Mucosa of descending colon (tissue), 3 donors: ENCODE measurements around the gene BACH2. TPM values are rescaled to one million over a fixed set of nuclear protein-coding genes. Genes with fewer than 3 reads are reported as not detected.
A peak's percentile ranks its signal among the peaks of the same experiment; 100 is the strongest.

ENCODE experiments used
- ATAC-seq: fragments of 200-7000 bp; cut with Tn5 transposase; one replicate; pipeline ENCODE4 v1.9.1; 2020; ENCODE audit warnings: mild to moderate bottlenecking, moderate library complexity
- DNase-seq, 3 donors: peaks; one replicate each; pipeline ENCODE4 v3.0.0-alpha.2; 2020
- H3K36me3 ChIP-seq: fragments of 200-600 bp; one replicate; pipeline ENCODE4 v1.8.0; 2021; ENCODE audit warnings: low read depth, mild to moderate bottlenecking
- H3K4me1 ChIP-seq: fragments of 200-600 bp; one replicate; pipeline ENCODE4 v1.8.0; 2021; ENCODE audit warnings: low read depth, mild to moderate bottlenecking
- H3K4me3 ChIP-seq: fragments of 200-600 bp; one replicate; pipeline ENCODE4 v1.8.0; 2021; ENCODE audit warnings: mild to moderate bottlenecking
- H3K9me3 ChIP-seq: fragments of 200-600 bp; one replicate; pipeline ENCODE4 v1.8.0; 2021; ENCODE audit warnings: mild to moderate bottlenecking
- intact Hi-C, 2 donors: fragments of 100-400 bp; cut with DNase I in 1 of 2; cut with micrococcal nuclease in 1 of 2; formaldehyde crosslinking; loops; one replicate each; pipeline versions ENCODE4 v1.11.0 to v1.11.1; 2022; cut with DNase I, micrococcal nuclease
- total RNA-seq, 3 donors: library from RNA; stranded (reverse); fragmentation: NEBNext Ultra II Directional in 2 of 3; extraction: Animal tissue kit (Norgen Biotek cat#: 25700) in 2 of 3; gene quantifications; one replicate each; pipeline versions ENCODE4 v1.2.1 to v1.2.4, GENCODE V29; 2021 to 2023
- TF ChIP-seq, protein P1 (sequence below): fragments of 200-600 bp; IDR thresholded peaks from one replicate; pipeline ENCODE4 v1.8.0; 2022; ENCODE audit warnings: antibody characterized with exemption, mild to moderate bottlenecking
- donor health status: DM: no; HTN: no; CAD: no; lungs with moderate emphysema.
- donor health status: DM: no; HTN: no; CAD: no.
- donor health status: DM: no; HTN: yes; CAD: no.

BACH2 gene
- total RNA-seq, 3 donors from 2014 or later, result 0.96 to 1.6 (median 1.2) TPM

GRCh38 chr6:90103056-90103800 lies 193.4 kb downstream of the BACH2 start:
- intact Hi-C loops, result no loop called here
- Histone ChIP-seq H3K4me3 (no peak overlapping the region), H3K36me3 (no peaks in the 10 kb centered on the region), H3K4me1 (no peaks in the 10 kb centered on the region), H3K9me3 (no peaks in the 10 kb centered on the region)
- ATAC-seq, result peak; percentile 35
- DNase-seq, result no peak
- TF ChIP-seq, protein P1, sequence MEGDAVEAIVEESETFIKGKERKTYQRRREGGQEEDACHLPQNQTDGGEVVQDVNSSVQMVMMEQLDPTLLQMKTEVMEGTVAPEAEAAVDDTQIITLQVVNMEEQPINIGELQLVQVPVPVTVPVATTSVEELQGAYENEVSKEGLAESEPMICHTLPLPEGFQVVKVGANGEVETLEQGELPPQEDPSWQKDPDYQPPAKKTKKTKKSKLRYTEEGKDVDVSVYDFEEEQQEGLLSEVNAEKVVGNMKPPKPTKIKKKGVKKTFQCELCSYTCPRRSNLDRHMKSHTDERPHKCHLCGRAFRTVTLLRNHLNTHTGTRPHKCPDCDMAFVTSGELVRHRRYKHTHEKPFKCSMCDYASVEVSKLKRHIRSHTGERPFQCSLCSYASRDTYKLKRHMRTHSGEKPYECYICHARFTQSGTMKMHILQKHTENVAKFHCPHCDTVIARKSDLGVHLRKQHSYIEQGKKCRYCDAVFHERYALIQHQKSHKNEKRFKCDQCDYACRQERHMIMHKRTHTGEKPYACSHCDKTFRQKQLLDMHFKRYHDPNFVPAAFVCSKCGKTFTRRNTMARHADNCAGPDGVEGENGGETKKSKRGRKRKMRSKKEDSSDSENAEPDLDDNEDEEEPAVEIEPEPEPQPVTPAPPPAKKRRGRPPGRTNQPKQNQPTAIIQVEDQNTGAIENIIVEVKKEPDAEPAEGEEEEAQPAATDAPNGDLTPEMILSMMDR, result no peak

DNA sequence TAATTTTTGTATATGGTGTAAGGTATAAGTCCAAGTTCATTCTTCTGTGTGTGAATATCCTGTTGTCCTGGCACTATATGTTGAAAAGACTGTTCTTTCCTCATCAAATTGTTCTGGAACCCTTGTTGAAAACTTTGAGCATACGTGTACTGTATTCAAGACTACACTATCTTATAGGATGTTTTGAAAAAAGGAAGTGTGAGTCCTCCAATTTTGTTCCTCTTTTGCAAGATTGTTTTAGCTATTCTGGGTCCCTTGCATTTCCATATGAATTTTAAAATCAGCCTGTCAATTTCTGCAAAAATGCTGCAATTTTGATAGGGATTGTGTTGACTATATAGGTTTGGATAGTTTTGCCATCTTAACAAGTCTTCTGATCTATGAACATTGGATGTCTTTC lies 195.2 kb downstream of the BACH2 start:
- ATAC-seq (no peak), DNase-seq (no peak)
- intact Hi-C loops, result no loop called here
- H3K9me3 ChIP-seq, result no peaks in the 10 kb centered on the region
- H3K36me3 ChIP-seq, result no peaks in the 10 kb centered on the region
- TF ChIP-seq, protein P1, result no peak
- no peak overlapping the region for H3K4me3 ChIP-seq
- peaks cover 2% of the 10 kb centered on the region for H3K4me1 ChIP-seq

DNA sequence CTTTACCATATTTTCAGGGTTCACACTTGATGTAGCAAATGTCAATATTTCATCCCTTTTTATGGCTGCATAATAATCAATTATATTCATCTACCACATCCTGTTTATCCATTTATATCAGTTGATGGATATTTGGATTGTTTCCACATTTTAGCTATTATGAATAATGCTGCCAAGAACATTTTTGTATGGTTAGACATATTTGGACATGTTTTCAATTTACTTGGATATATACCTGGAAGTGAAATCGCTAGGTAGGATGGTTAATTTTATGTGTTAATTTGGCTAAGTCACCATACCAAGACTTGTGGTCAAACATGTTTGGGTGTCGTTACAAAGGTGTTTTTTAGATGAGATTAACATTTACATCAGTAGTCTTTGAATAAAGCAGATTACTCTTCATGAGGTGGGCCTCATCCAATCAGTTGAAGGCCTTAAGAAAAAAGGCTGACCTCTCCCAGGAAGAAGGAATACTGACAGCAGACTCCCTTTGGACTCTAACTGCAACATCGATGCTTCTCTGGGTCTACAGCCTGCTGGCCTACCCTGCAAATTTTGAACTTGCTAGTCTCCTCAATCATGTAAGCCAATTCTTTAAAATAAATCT lies 196.5 kb downstream of the BACH2 start:
- no peak overlapping the region for H3K4me3 ChIP-seq
- intact Hi-C loops, result no loop called here
- no peaks in the 10 kb centered on the region for H3K9me3 ChIP-seq
- ATAC-seq (no peak), DNase-seq (no peak)
- peaks cover 2% of the 10 kb centered on the region for H3K4me1 ChIP-seq
- TF ChIP-seq, protein P1, result no peak
- no peaks in the 10 kb centered on the region for H3K36me3 ChIP-seq

- no peaks in the 10 kb centered on the region for H3K36me3 ChIP-seq
- no peak overlapping the region for H3K4me3 ChIP-seq
- DNase-seq, result no peak
- no peaks in the 10 kb centered on the region for H3K9me3 ChIP-seq
- H3K4me1 ChIP-seq, result peaks cover 2% of the 10 kb centered on the region
- intact Hi-C loops, result no loop called here
- TF ChIP-seq, protein P1, result no peak
- no peak for ATAC-seq
Measured at GRCh38 chr6:90098627-90099026, 198.0 kb downstream of the BACH2 start.

DNA sequence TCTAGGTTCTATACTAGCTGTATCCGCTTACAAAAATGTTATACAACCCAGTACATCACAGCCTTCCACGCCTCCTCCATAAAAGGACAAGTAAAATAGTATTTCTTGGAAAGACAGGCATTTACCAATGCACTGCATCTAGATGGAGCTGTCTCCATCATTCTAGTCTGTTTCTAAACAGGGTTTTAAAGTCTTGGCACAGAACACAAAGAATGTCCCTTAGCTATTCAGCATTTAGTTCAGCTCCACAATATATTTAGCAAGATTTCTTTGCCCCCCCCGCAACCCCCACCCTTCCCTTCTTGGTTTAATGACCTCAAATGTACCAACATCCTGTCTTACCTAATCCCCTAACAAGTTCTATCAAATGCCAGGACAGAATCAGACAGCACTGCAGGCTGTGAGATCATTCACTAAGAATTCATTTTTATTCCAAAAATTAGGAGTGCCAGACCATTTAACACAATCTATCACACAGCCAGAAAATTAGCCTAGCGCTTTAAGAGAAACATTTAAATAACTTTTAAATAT lies 198.6 kb downstream of the BACH2 start:
- intact Hi-C loops, result no loop called here
- TF ChIP-seq, protein P1, result no peak
- peak in 1 of 3 donors; percentile 21 for DNase-seq
- ATAC-seq, result peak; percentile 60
- no peaks in the 10 kb centered on the region for H3K9me3 ChIP-seq
- H3K4me1 ChIP-seq, result peaks cover 2% of the 10 kb centered on the region
- no peak overlapping the region for H3K4me3 ChIP-seq
- no peaks in the 10 kb centered on the region for H3K36me3 ChIP-seq
